T-helper 1 cell treated with Interleukin-12 subunit alpha and Interleukin-12 subunit beta and Interleukin-4 antibody, amounts not matched to agents 30 μg/mL and 1 μg/mL, for 36 hours (primary cell): Measurements from ENCODE around the gene SSH2.

Experiments
- H3K27ac Mint-ChIP-seq: one replicate; pipeline ENCODE4 v1.8.0; 2021; ENCODE audit warnings: mild to moderate bottlenecking, mixed read lengths
- H3K27me3 Mint-ChIP-seq: one replicate; pipeline ENCODE4 v1.8.0; 2021; ENCODE audit warnings: low read depth, mixed read lengths
- H3K36me3 Mint-ChIP-seq: one replicate; pipeline ENCODE4 v1.8.0; 2021; ENCODE audit warnings: low read depth, mixed read lengths
- H3K4me1 Mint-ChIP-seq: one replicate; pipeline ENCODE4 v1.8.0; 2021; ENCODE audit warnings: low read depth, mixed read lengths
- H3K4me3 Mint-ChIP-seq: one replicate; pipeline ENCODE4 v1.8.0; 2021; ENCODE audit warnings: mild to moderate bottlenecking, moderate library complexity, mixed read lengths
- H3K9me3 Mint-ChIP-seq: one replicate; pipeline ENCODE4 v1.8.0; 2021; ENCODE audit warnings: mixed read lengths

The SSH2 gene

GRCh38 chr17:29584452-29585079, 345.5 kb downstream of the SSH2 start:
- Mint-ChIP-seq H3K4me3 (no peak overlapping the region), H3K27me3 (no peaks in the 10 kb centered on the region), H3K27ac (peak overlapping the region; percentile 73), H3K4me1 (peaks cover 44% of the 10 kb centered on the region), H3K36me3 (peaks cover 13% of the 10 kb centered on the region), H3K9me3 (no peaks in the 10 kb centered on the region)

- H3K9me3 Mint-ChIP-seq, result no peaks in the 10 kb centered on the region
- H3K4me3 Mint-ChIP-seq, result no peak overlapping the region
- H3K4me1 Mint-ChIP-seq, result peaks cover 44% of the 10 kb centered on the region
- peaks cover 14% of the 10 kb centered on the region for H3K36me3 Mint-ChIP-seq
- H3K27me3 Mint-ChIP-seq, result no peaks in the 10 kb centered on the region
- H3K27ac Mint-ChIP-seq, result no peak overlapping the region
These were observed 346.4 kb downstream of the SSH2 start for GRCh38 chr17:29583324-29584248.

DNA sequence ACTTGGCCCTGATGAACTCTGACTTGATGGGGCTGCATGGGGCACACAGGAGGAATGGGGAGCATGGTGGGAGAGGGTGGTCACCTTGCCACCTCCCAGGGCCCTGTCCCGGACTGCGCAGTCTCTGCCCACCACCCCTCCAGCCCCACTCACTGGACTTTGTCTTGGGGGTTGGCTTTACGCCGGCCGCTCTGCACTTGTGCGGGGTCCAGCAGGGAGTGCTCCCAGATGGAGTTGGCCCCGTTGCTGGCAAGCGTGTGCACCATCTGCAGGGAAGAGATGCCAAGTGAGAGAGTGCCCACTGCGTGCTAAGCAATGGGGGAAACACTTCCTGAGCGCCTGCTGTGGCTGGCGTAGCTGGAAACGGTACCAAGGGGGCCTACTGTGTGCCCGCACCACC, 347.3 kb downstream of the SSH2 start:
- Mint-ChIP-seq H3K36me3 (peaks cover 19% of the 10 kb centered on the region), H3K4me3 (no peak overlapping the region), H3K4me1 (peaks cover 39% of the 10 kb centered on the region), H3K27ac (no peak overlapping the region), H3K9me3 (no peaks in the 10 kb centered on the region), H3K27me3 (no peaks in the 10 kb centered on the region)

DNA sequence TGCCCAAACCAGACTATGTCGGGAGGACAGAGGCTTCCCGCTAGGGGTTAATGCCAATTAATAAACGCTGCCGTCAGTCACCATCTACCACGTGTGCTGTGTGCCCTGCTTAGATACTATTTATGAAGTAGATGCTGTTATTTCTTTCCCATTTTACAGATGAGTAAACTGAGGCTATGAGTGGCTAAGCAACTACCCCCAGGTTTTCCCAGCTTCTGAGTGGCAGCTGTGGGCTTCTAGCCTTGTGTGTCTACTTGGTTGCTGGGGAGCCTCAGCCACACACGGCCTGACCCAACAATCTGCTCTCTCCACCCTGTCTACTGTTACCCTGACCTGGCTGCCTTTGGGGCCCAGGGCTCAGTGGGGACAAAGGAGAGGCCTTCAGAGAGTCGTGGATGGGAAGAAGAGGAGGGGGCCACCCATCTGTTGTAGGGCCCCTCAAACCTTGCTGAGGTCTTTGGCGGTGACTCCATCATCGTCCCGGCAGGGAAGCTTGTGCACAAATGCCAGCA, 347.7 kb downstream of the SSH2 start:
- H3K36me3 Mint-ChIP-seq, result peaks cover 22% of the 10 kb centered on the region
- H3K27me3 Mint-ChIP-seq, result no peaks in the 10 kb centered on the region
- peaks cover 34% of the 10 kb centered on the region for H3K4me1 Mint-ChIP-seq
- no peaks in the 10 kb centered on the region for H3K9me3 Mint-ChIP-seq
- H3K4me3 Mint-ChIP-seq, result no peak overlapping the region
- no peak overlapping the region for H3K27ac Mint-ChIP-seq

- Mint-ChIP-seq H3K27ac (no peak overlapping the region), H3K27me3 (no peaks in the 10 kb centered on the region), H3K4me3 (no peak overlapping the region), H3K36me3 (peaks cover 22% of the 10 kb centered on the region), H3K4me1 (peaks cover 31% of the 10 kb centered on the region), H3K9me3 (no peaks in the 10 kb centered on the region)
These were observed 348.3 kb downstream of the SSH2 start for GRCh38 chr17:29581583-29582253.

DNA sequence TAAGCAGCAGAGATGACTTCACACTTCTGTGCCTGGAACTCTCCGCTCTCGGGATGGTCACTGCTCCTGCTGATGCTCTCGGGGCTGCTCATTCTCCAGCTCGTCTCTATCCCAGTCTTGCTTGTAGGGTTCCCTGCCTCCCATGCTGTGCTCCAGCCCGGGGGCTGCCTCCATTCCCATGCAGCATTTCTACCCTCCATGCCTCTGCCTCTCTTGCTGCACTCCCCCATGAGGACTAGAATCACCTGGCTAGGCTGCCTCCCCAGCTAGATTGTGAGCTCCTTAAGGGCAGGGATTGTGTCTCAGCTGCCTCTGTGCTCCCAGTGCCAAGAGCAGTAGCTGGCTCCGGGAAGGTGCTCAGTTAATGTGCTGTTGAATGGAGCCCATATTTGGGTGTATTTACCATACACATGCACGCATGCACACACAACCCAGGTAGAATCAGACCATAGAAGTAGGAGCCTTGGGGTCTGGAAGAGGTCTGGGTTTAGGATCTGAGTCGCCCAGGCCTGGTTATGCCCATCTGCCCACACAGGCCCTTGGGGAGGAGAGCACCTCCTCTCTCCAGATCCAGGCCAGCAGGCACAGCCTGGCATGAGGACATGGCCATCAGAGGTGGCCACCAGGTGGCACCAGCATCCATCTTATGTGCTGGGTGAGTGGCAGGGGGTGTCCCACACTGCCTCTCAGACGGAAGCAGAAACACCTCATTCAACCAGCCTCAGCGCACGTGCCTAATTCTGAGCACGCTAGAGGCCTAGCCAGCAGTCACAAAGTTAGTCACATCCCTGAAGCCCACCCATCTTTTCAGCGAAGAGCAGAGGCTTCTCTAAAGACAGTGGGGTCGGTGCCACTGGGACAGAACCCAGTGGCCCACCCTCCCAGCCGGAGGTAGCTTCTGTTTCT, 349.9 kb downstream of the SSH2 start:
- Mint-ChIP-seq H3K27me3 (no peaks in the 10 kb centered on the region), H3K4me3 (no peak overlapping the region), H3K27ac (peak overlapping the region; percentile 70)

GRCh38 chr17:29578626-29579485, 351.2 kb downstream of the SSH2 start:
- H3K27ac Mint-ChIP-seq, result no peak overlapping the region
- H3K9me3 Mint-ChIP-seq, result no peaks in the 10 kb centered on the region
- no peaks in the 10 kb centered on the region for H3K27me3 Mint-ChIP-seq
- peaks cover 11% of the 10 kb centered on the region for H3K4me1 Mint-ChIP-seq
- H3K4me3 Mint-ChIP-seq, result no peak overlapping the region
- H3K36me3 Mint-ChIP-seq, result peaks cover 27% of the 10 kb centered on the region

More for the DNA sequence above, 349.9 kb downstream of the SSH2 start:
- H3K4me1 Mint-ChIP-seq, result peaks cover 19% of the 10 kb centered on the region
- H3K9me3 Mint-ChIP-seq, result no peaks in the 10 kb centered on the region
- peaks cover 25% of the 10 kb centered on the region for H3K36me3 Mint-ChIP-seq

GRCh38 chr17:29577385-29578211, 352.4 kb downstream of the SSH2 start:
- peaks cover 32% of the 10 kb centered on the region for H3K36me3 Mint-ChIP-seq
- no peaks in the 10 kb centered on the region for H3K27me3 Mint-ChIP-seq
- H3K4me3 Mint-ChIP-seq, result no peak overlapping the region
- peaks cover 11% of the 10 kb centered on the region for H3K4me1 Mint-ChIP-seq
- no peaks in the 10 kb centered on the region for H3K9me3 Mint-ChIP-seq
- no peak overlapping the region for H3K27ac Mint-ChIP-seq

DNA sequence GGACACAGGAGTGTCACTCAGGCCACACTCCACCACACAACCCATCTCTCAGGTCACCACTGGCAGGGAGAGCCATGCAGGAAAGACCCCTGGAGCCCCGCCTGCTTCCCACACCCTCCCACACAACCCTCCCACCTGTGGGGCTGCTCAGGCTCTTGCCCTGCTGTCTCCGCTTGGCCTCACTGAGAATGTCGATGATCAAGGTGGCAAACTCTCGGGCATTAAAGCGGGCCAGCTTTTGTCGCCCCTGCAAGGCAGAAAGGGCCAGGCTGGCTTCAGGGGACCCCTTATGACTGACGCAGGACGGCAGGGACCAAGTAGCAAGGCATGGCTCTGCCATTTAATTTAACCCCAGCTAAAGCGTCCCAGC, 353.0 kb downstream of the SSH2 start:
- Mint-ChIP-seq H3K4me3 (no peak overlapping the region), H3K27me3 (no peaks in the 10 kb centered on the region), H3K9me3 (no peaks in the 10 kb centered on the region), H3K27ac (no peak overlapping the region), H3K4me1 (peaks cover 8% of the 10 kb centered on the region), H3K36me3 (peaks cover 28% of the 10 kb centered on the region)

- peaks cover 27% of the 10 kb centered on the region for H3K36me3 Mint-ChIP-seq
These were observed 353.6 kb downstream of the SSH2 start for GRCh38 chr17:29576214-29577000.

More at GRCh38 chr17:29576214-29577000, 353.6 kb downstream of the SSH2 start:
- Mint-ChIP-seq H3K27me3 (no peaks in the 10 kb centered on the region), H3K4me1 (peaks cover 8% of the 10 kb centered on the region), H3K27ac (no peak overlapping the region), H3K4me3 (no peak overlapping the region), H3K9me3 (no peaks in the 10 kb centered on the region)
